B cell (primary cell): Measurements from ENCODE around the gene KEAP1. TPM values are rescaled to one million over a fixed set of nuclear protein-coding genes. Genes with fewer than 3 reads are reported as not detected.

Experiments
- ATAC-seq: fragments of 200-7000 bp; cut with Tn5 transposase; one replicate; pipeline ENCODE4 v1.10.0; 2021; ENCODE audit warnings: low read depth, mild to moderate bottlenecking, moderate number of reproducible peaks, moderate library complexity
- CTCF ChIA-PET: fragments of 350-600 bp; sonication (Branson Sonifier 250); formaldehyde crosslinking; loops from one replicate; lab custom pipeline; 2021; ENCODE audit warnings: antibody characterized with exemption, inconsistent platforms; lab: Charles Lee
- POLR2A ChIA-PET: fragments of 350-600 bp; sonication (Branson Sonifier 250); formaldehyde crosslinking; loops from one replicate; lab custom pipeline; 2021; ENCODE audit warnings: antibody characterized with exemption; lab: Charles Lee
- DNase-seq: peaks from one replicate; pipeline ENCODE4 v3.0.0; 2013
- H2AFZ ChIP-seq: 2 replicates; pipeline ENCODE4 v1.6.1; 2012; ENCODE audit warnings: mild to moderate bottlenecking, low read depth, low read length; ENCODE audit not compliant: insufficient read depth, poor library complexity, severe bottlenecking
- H3K27ac ChIP-seq, 2 donors: 1 replicate in 1 of 2; 2 replicates in 1 of 2; pipeline ENCODE4 v1.5.1; 2012 to 2013; ENCODE audit warnings: low read length in 2 of 2, mild to moderate bottlenecking in 2 of 2, moderate library complexity in 1 of 2
- H3K27me3 ChIP-seq, 4 experiments: fragments of 200-600 bp in 1 of 4; sonication (generic) in 1 of 4; replicated peaks in 1 of 4; 1 replicate in 2 of 4; 2 replicates in 2 of 4; pipeline versions ENCODE4 v1.6.1 to v1.7.0; 2013 to 2016; ENCODE audit warnings: low read length in 3 of 4, mild to moderate bottlenecking in 2 of 4, mixed read lengths in 1 of 4, moderate library complexity in 1 of 4; ENCODE audit not compliant: insufficient read depth in 4 of 4, control insufficient read depth in 3 of 4; ENCODE audit errors: control extremely low read depth in 1 of 4
- H3K36me3 ChIP-seq, 2 experiments: replicated peaks in 1 of 2; 1 replicate in 1 of 2; 2 replicates in 1 of 2; pipeline versions ENCODE4 v1.6.1 to v1.7.1; 2013; ENCODE audit warnings: low read length in 1 of 2; ENCODE audit not compliant: insufficient read depth in 2 of 2, control insufficient read depth in 1 of 2; ENCODE audit errors: control extremely low read depth in 1 of 2, extremely low read depth in 1 of 2
- H3K4me1 ChIP-seq, 2 donors: fragments of 200-600 bp in 1 of 2; sonication (generic) in 1 of 2; 1 replicate in 1 of 2; 2 replicates in 1 of 2; pipeline versions ENCODE4 v1.5.1 to v1.6.1; 2013 to 2017; ENCODE audit warnings: low read length in 2 of 2; ENCODE audit not compliant: control insufficient read depth in 2 of 2, insufficient read depth in 2 of 2
- H3K4me2 ChIP-seq: replicated peaks from 2 replicates; pipeline ENCODE3; 2012; ENCODE audit warnings: mild to moderate bottlenecking, low read depth, low read length; ENCODE audit not compliant: poor library complexity, severe bottlenecking
- H3K4me3 ChIP-seq, 5 experiments: fragments of 200-600 bp in 1 of 5; sonication (generic) in 1 of 5; 1 replicate in 3 of 5; 2 replicates in 2 of 5; pipeline versions ENCODE4 v1.5.1 to v1.7.0; 2011 to 2016; ENCODE audit warnings: low read length in 4 of 5, mild to moderate bottlenecking in 4 of 5, low read depth in 2 of 5, control low read depth in 1 of 5, moderate library complexity in 1 of 5; ENCODE audit not compliant: insufficient read depth in 1 of 5; ENCODE audit errors: control extremely low read depth in 1 of 5, extremely low read depth in 1 of 5
- H3K79me2 ChIP-seq: fragments of 200-600 bp; sonication (generic); one replicate; pipeline ENCODE4 v1.6.0; 2016; ENCODE audit warnings: low read length; ENCODE audit not compliant: control insufficient read depth, insufficient read depth
- H3K9ac ChIP-seq: fragments of 200-600 bp; sonication (generic); 2 replicates; pipeline ENCODE4 v1.6.1; 2017; ENCODE audit warnings: mild to moderate bottlenecking, low read length, moderate library complexity
- H3K9me3 ChIP-seq, 3 donors: one replicate each; pipeline versions ENCODE4 v1.6.1 to v1.7.1; 2013; ENCODE audit warnings: low read length in 2 of 3; ENCODE audit not compliant: control insufficient read depth in 2 of 3, insufficient read depth in 1 of 3; ENCODE audit errors: control extremely low read depth in 1 of 3
- H4K20me1 ChIP-seq: 2 replicates; pipeline ENCODE4 v1.6.0; 2012; ENCODE audit warnings: mild to moderate bottlenecking, low read length; ENCODE audit not compliant: insufficient read depth, control insufficient read depth, poor library complexity, severe bottlenecking
- H3K27ac Mint-ChIP-seq: one replicate; pipeline ENCODE4 v1.8.0; 2021; ENCODE audit warnings: mixed read lengths
- H3K27me3 Mint-ChIP-seq: one replicate; pipeline ENCODE4 v1.8.0; 2021; ENCODE audit warnings: mixed read lengths
- H3K4me1 Mint-ChIP-seq: one replicate; pipeline ENCODE4 v1.8.0; 2021; ENCODE audit warnings: mixed read lengths
- H3K4me3 Mint-ChIP-seq: one replicate; pipeline ENCODE4 v1.8.0; 2021; ENCODE audit warnings: mixed read lengths
- H3K9me3 Mint-ChIP-seq: one replicate; pipeline ENCODE4 v1.8.0; 2022; ENCODE audit warnings: mixed read lengths; ENCODE audit not compliant: insufficient read depth
- CTCF ChIP-seq: fragments of 200-600 bp; IDR thresholded peaks from one replicate; pipeline ENCODE4 v1.8.0; 2022; ENCODE audit warnings: antibody characterized with exemption, mild to moderate bottlenecking
- EZH2 ChIP-seq: IDR thresholded peaks from 2 replicates; pipeline ENCODE4 v1.6.1; 2012; ENCODE audit warnings: borderline replicate concordance, low read depth, mild to moderate bottlenecking, moderate library complexity, low read length; ENCODE audit not compliant: insufficient read depth, poor library complexity, severe bottlenecking
- WGBS: methylation state at CpG from one replicate; pipeline ENCODE4 v1.1.5; 2013; ENCODE audit warnings: missing lambda C conversion rate; ENCODE audit not compliant: insufficient coverage; 5-methylcytosine and 5-hydroxymethylcytosine counted together
- intact Hi-C: fragments of 100-400 bp; cut with micrococcal nuclease; formaldehyde crosslinking; loops from one replicate; pipeline ENCODE4 v1.10.0; 2022
- polyA plus RNA-seq: library from polyadenylated mRNA; depleted of rRNA; stranded (reverse); fragments of >200 nt; gene quantifications from 2 replicates; pipeline ENCODE4 v1.2.3, GENCODE V29; 2012
- total RNA-seq, 2 donors: library from RNA; stranded (reverse); fragments of 120-200 nt in 1 of 2; gene quantifications; 1 replicate in 1 of 2; 2 replicates in 1 of 2; pipeline versions ENCODE4 v1.2.3 to v1.2.4, GENCODE V29; 2013 to 2022

KEAP1 gene
- total and polyA plus RNA-seq, 2 donors (not counting 1 experiment from before 2014, with no cell fraction given), result 17.7 to 27.0 TPM

DNA sequence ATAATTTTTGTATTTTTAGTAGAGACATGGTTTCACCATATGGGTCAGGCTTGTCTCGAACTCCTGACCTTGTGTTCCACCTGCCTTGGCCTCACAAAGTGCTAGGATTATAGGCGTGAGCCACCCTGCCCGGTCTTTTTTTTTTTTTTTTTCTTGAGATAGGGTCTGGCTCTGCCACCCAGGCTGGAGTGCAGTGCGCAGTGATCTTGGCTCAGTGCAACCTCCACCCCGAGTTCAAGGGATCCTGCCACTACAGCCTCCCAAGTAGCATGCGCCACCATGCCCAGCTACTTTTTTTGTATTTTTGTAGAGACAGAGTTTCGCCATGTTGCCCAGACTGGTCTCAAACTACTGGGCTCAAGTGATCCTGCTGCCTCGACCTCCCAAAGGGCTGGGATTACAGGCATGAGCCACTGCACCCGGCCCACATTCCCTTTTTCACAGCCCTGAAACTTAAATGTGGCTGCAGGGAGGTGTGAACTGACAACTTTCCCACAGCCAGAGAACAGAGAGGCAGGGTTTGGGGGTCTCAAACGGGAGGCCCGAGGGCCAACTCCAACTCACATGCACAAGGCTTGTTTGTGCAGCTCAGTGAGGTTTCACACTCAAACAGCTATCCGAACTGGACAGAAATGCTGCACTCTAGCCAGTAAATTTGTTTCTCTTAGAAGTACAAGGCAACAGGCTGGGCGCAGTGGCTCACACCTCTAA is 18.5 kb upstream of the KEAP1 start:
- no peaks in the 10 kb centered on the region for H3K9me3 Mint-ChIP-seq
- Histone ChIP-seq H3K9me3 (peaks cover 0 to 8% (median 0%) of the 10 kb centered on the region in 3 donors), H3K27me3 (peaks cover 0 to 46% (median 18%) of the 10 kb centered on the region in 4 experiments), H3K36me3 (no peaks in the 10 kb centered on the region), H3K79me2 (no peaks in the 10 kb centered on the region), H3K4me1 (peaks cover 25 to 27% of the 10 kb centered on the region in 2 donors), H2AFZ (no peak overlapping the region), H3K4me2 (no peak overlapping the region), H3K4me3 (no peak overlapping the region), H3K9ac (no peak overlapping the region), H4K20me1 (no peaks in the 10 kb centered on the region), H3K27ac (no peak overlapping the region)
- WGBS, result 81% methylated on average over 11 of the region's 13 CpGs
- peaks cover 26% of the 10 kb centered on the region for H3K27me3 Mint-ChIP-seq
- ATAC-seq, result no peak
- H3K4me1 Mint-ChIP-seq, result peaks cover 20% of the 10 kb centered on the region
- ChIA-PET POLR2A (no interaction called here), CTCF (interaction anchor here (0.6 to 1.2 kb wide), 2 partner anchors 14 to 124 kb away, joined by 3 to 6 read pairs; no protein-coding TSS in a partner anchor)
- intact Hi-C loops, result no loop called here
- DNase-seq, result no peak
- no peak overlapping the region for H3K27ac Mint-ChIP-seq
- TF ChIP-seq EZH2 (no peak), CTCF (no peak)
- no peak overlapping the region for H3K4me3 Mint-ChIP-seq

GRCh38 chr19:10520652-10521318 is 17.6 kb upstream of the KEAP1 start:
- intact Hi-C loops, result no loop called here
- WGBS, result 93% methylated on average over 11 of the region's 15 CpGs
- Mint-ChIP-seq H3K4me3 (no peak overlapping the region), H3K9me3 (no peaks in the 10 kb centered on the region), H3K27ac (no peak overlapping the region), H3K4me1 (peaks cover 24% of the 10 kb centered on the region), H3K27me3 (peaks cover 32% of the 10 kb centered on the region)
- DNase-seq (no peak), ATAC-seq (no peak)
- Histone ChIP-seq H3K9ac (no peak overlapping the region), H3K36me3 (no peaks in the 10 kb centered on the region), H3K9me3 (peaks cover 0 to 8% (median 0%) of the 10 kb centered on the region in 3 donors), H4K20me1 (no peaks in the 10 kb centered on the region), H3K4me1 (peaks cover 25 to 27% of the 10 kb centered on the region in 2 donors), H2AFZ (no peak overlapping the region), H3K27me3 (peaks cover 1 to 54% (median 24%) of the 10 kb centered on the region in 4 experiments), H3K4me2 (no peak overlapping the region), H3K4me3 (no peak overlapping the region), H3K27ac (no peak overlapping the region), H3K79me2 (no peaks in the 10 kb centered on the region)
- ChIA-PET POLR2A (no interaction called here), CTCF (interaction anchor here (0.5 to 1.2 kb wide), 2 partner anchors 41 to 61 kb away, joined by 3 read pairs; no protein-coding TSS in a partner anchor)
- no peak for TF ChIP-seq EZH2
- no peak for TF ChIP-seq CTCF
